Activated T-helper 17 cell treated with anti-CD3 and anti-CD28 coated beads, Interleukin-2, amount 50 U/mL, for 72 hours (primary cell): ENCODE measurements around the gene ATRIP. TPM values are rescaled to one million over a fixed set of nuclear protein-coding genes. Genes with fewer than 3 reads are reported as not detected.

ENCODE experiments used
- ATAC-seq: fragments of 150-1000 bp; cut with Tn5 transposase; replicated peaks from 2 replicates; pipeline ENCODE4 v1.10.0; 2021; ENCODE audit warnings: mild to moderate bottlenecking, moderate library complexity
- H3K27ac Mint-ChIP-seq: one replicate; pipeline ENCODE4 v1.8.0; 2022; ENCODE audit warnings: mixed read lengths
- H3K27me3 Mint-ChIP-seq: one replicate; pipeline ENCODE4 v1.8.0; 2022; ENCODE audit warnings: mixed read lengths
- H3K36me3 Mint-ChIP-seq: one replicate; pipeline ENCODE4 v1.8.0; 2022; ENCODE audit warnings: low read depth, mild to moderate bottlenecking, mixed read lengths
- H3K4me1 Mint-ChIP-seq: one replicate; pipeline ENCODE4 v1.8.0; 2022; ENCODE audit warnings: mixed read lengths
- H3K4me3 Mint-ChIP-seq: one replicate; pipeline ENCODE4 v1.8.0; 2022; ENCODE audit warnings: mild to moderate bottlenecking, mixed read lengths
- H3K9me3 Mint-ChIP-seq: one replicate; pipeline ENCODE4 v1.8.0; 2022; ENCODE audit warnings: mixed read lengths
- total RNA-seq, 2 donors: library from RNA; stranded (reverse); gene quantifications; one replicate each; pipeline ENCODE4 v1.2.3, GENCODE V29; 2022

Gene ATRIP
- total RNA-seq, 2 donors from 2014 or later: 10.5 to 14.9 TPM

GRCh38 chr3:48406443-48407431 is 39.8 kb upstream of the ATRIP start:
- Mint-ChIP-seq H3K27ac (peak overlapping the region; percentile 16), H3K4me3 (no peak overlapping the region), H3K9me3 (no peaks in the 10 kb centered on the region), H3K36me3 (no peaks in the 10 kb centered on the region), H3K27me3 (no peaks in the 10 kb centered on the region), H3K4me1 (no peaks in the 10 kb centered on the region)
- no peak for ATAC-seq

GRCh38 chr3:48407542-48408099 is 38.9 kb upstream of the ATRIP start:
- no peaks in the 10 kb centered on the region for H3K9me3 Mint-ChIP-seq
- ATAC-seq: no peak
- H3K36me3 Mint-ChIP-seq: no peaks in the 10 kb centered on the region
- H3K4me3 Mint-ChIP-seq: no peak overlapping the region
- peak overlapping the region; percentile 16 for H3K27ac Mint-ChIP-seq
- H3K4me1 Mint-ChIP-seq: no peaks in the 10 kb centered on the region
- no peaks in the 10 kb centered on the region for H3K27me3 Mint-ChIP-seq

- ATAC-seq: peak; percentile 23
- Mint-ChIP-seq H3K27ac (peak overlapping the region; percentile 53), H3K4me3 (no peak overlapping the region), H3K4me1 (no peaks in the 10 kb centered on the region), H3K9me3 (no peaks in the 10 kb centered on the region), H3K27me3 (no peaks in the 10 kb centered on the region), H3K36me3 (no peaks in the 10 kb centered on the region)
These were observed 37.7 kb upstream of the ATRIP start for GRCh38 chr3:48408823-48409281.

- no peak for ATAC-seq
- no peaks in the 10 kb centered on the region for H3K36me3 Mint-ChIP-seq
- no peaks in the 10 kb centered on the region for H3K27me3 Mint-ChIP-seq
- no peaks in the 10 kb centered on the region for H3K4me1 Mint-ChIP-seq
- H3K27ac Mint-ChIP-seq: no peak overlapping the region
- H3K9me3 Mint-ChIP-seq: no peaks in the 10 kb centered on the region
- H3K4me3 Mint-ChIP-seq: no peak overlapping the region
These were observed 37.0 kb upstream of the ATRIP start for GRCh38 chr3:48409291-48410201.

- no peak for ATAC-seq
- Mint-ChIP-seq H3K27ac (no peak overlapping the region), H3K4me3 (no peak overlapping the region), H3K4me1 (no peaks in the 10 kb centered on the region), H3K27me3 (no peaks in the 10 kb centered on the region), H3K9me3 (no peaks in the 10 kb centered on the region), H3K36me3 (no peaks in the 10 kb centered on the region)
These were observed 36.1 kb upstream of the ATRIP start for GRCh38 chr3:48410205-48411040.

GRCh38 chr3:48411041-48411588 is 35.4 kb upstream of the ATRIP start:
- Mint-ChIP-seq H3K4me3 (no peak overlapping the region), H3K27ac (no peak overlapping the region), H3K27me3 (no peaks in the 10 kb centered on the region), H3K36me3 (no peaks in the 10 kb centered on the region), H3K9me3 (no peaks in the 10 kb centered on the region), H3K4me1 (no peaks in the 10 kb centered on the region)
- no peak for ATAC-seq

GRCh38 chr3:48411606-48412374 is 34.7 kb upstream of the ATRIP start:
- Mint-ChIP-seq H3K9me3 (no peaks in the 10 kb centered on the region), H3K4me3 (no peak overlapping the region), H3K36me3 (no peaks in the 10 kb centered on the region), H3K4me1 (no peaks in the 10 kb centered on the region), H3K27ac (no peak overlapping the region), H3K27me3 (no peaks in the 10 kb centered on the region)
- no peak for ATAC-seq

- ATAC-seq: no peak
- Mint-ChIP-seq H3K4me3 (no peak overlapping the region), H3K36me3 (no peaks in the 10 kb centered on the region), H3K4me1 (no peaks in the 10 kb centered on the region), H3K9me3 (no peaks in the 10 kb centered on the region), H3K27ac (no peak overlapping the region), H3K27me3 (no peaks in the 10 kb centered on the region)
These were observed 34.0 kb upstream of the ATRIP start for GRCh38 chr3:48412375-48413001.

- Mint-ChIP-seq H3K27ac (no peak overlapping the region), H3K36me3 (no peaks in the 10 kb centered on the region), H3K4me1 (no peaks in the 10 kb centered on the region), H3K9me3 (no peaks in the 10 kb centered on the region), H3K27me3 (no peaks in the 10 kb centered on the region), H3K4me3 (no peak overlapping the region)
- ATAC-seq: no peak
These were observed 33.5 kb upstream of the ATRIP start for GRCh38 chr3:48413086-48413485.

GRCh38 chr3:48413611-48414010 is 32.9 kb upstream of the ATRIP start:
- Mint-ChIP-seq H3K27ac (no peak overlapping the region), H3K4me3 (no peak overlapping the region), H3K27me3 (no peaks in the 10 kb centered on the region), H3K9me3 (no peaks in the 10 kb centered on the region), H3K4me1 (no peaks in the 10 kb centered on the region), H3K36me3 (no peaks in the 10 kb centered on the region)
- ATAC-seq: no peak

- H3K27me3 Mint-ChIP-seq: no peaks in the 10 kb centered on the region
- H3K36me3 Mint-ChIP-seq: no peaks in the 10 kb centered on the region
- H3K4me1 Mint-ChIP-seq: no peaks in the 10 kb centered on the region
- no peaks in the 10 kb centered on the region for H3K9me3 Mint-ChIP-seq
- H3K4me3 Mint-ChIP-seq: no peak overlapping the region
- no peak for ATAC-seq
- H3K27ac Mint-ChIP-seq: no peak overlapping the region
These were observed 31.9 kb upstream of the ATRIP start for GRCh38 chr3:48414376-48415250.
